Measurements from ENCODE around the gene LRIT2.

DNA sequence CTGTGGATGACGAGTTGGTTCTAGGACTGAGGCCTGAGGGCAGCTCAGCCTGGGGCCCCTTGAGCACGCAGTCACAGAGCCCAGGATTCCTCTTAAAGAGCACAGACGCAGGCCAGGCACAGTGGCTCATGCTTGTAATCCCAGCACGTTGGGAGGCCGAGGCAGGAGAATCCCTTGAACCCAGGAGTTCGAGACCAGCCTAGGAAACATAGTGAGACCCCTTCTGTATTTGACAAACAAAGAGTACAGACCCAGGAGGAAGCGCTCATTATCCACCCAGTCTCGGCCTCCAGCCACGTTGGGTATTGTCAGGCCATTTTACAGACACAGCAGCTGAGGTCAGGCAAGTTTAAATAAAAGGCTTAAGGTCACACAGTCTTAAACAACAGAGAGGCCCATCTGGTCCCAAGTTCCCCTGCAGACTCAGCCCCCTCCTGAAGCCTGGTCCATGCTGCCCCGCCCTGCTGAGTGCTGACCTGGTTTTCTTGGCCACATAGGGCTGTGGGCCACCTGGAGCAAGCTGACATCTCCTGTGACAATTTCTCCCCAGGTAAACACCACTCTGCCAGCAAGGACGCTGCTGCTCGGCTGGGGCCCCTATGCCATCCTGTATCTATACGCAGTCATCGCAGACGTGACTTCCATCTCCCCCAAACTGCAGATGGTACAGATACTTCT lies 32.1 kb upstream of the LRIT2 start:
- TF ChIP-seq ZNF292 (tag by site-specific recombination; IDR thresholded peaks at IDR 0.05; ENCODE audit: borderline replicate concordance, low read depth), result no peak
- TF ChIP-seq, protein P1, sequence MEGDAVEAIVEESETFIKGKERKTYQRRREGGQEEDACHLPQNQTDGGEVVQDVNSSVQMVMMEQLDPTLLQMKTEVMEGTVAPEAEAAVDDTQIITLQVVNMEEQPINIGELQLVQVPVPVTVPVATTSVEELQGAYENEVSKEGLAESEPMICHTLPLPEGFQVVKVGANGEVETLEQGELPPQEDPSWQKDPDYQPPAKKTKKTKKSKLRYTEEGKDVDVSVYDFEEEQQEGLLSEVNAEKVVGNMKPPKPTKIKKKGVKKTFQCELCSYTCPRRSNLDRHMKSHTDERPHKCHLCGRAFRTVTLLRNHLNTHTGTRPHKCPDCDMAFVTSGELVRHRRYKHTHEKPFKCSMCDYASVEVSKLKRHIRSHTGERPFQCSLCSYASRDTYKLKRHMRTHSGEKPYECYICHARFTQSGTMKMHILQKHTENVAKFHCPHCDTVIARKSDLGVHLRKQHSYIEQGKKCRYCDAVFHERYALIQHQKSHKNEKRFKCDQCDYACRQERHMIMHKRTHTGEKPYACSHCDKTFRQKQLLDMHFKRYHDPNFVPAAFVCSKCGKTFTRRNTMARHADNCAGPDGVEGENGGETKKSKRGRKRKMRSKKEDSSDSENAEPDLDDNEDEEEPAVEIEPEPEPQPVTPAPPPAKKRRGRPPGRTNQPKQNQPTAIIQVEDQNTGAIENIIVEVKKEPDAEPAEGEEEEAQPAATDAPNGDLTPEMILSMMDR (tag by site-specific recombination; IDR thresholded peaks at IDR 0.05), result no peak
- no peak for TF ChIP-seq ZNF48 (tag by site-specific recombination; IDR thresholded peaks at IDR 0.05)
- no peak for TF ChIP-seq REPIN1 (tag by site-specific recombination; IDR thresholded peaks at IDR 0.05; ENCODE audit: low read depth)
- TF ChIP-seq ZNF366 (tag by site-specific recombination; conservative IDR thresholded peaks at IDR 0.05), result no peak
- no peak for TF ChIP-seq ZIC2 (tag by site-specific recombination; IDR thresholded peaks at IDR 0.05)
